Measurements from ENCODE around the gene C1orf21. TPM values are rescaled to one million over a fixed set of nuclear protein-coding genes. Genes with fewer than 3 reads are reported as not detected.

Gene C1orf21
- polyA plus RNA-seq, 1 donor, result 59.4 TPM

DNA sequence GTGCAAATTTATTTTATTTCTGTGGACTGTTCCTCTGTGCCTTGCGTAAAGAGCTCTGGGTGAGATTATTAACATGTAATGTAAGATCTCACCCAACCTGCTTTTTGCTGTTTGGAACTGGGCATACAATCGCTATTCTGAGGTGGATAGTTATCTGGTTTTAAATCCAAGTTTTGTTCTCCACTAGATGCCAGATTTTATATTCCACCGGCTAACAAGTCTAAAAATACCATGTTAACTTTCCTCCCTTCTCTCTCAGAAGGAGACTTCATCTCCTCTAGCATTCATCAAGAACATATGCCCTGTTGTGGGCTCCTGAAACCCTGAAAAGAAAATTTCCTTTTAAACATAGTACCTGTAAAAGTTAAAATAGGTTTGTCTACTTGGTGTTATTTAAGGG is 56.4 kb downstream of the C1orf21 start:
- no peaks in the 10 kb centered on the region for H3K36me3 ChIP-seq (ENCODE audit: control insufficient read depth, insufficient read depth, low read length)
- peaks cover 24% of the 10 kb centered on the region for H3K4me1 ChIP-seq (ENCODE audit: control insufficient read depth, insufficient read depth, low read length)
- peak overlapping the region; percentile 31 for H3K27ac ChIP-seq (ENCODE audit: low read length)
- no peak overlapping the region for H3K4me3 ChIP-seq (ENCODE audit: low read length)
- WGBS (ENCODE audit: insufficient coverage, low lambda C conversion rate), result 100% methylated on average over 2 of the region's 3 CpGs
- no peaks in the 10 kb centered on the region for H3K27me3 ChIP-seq (ENCODE audit: control insufficient read depth, insufficient read depth, low read length)
- no peaks in the 10 kb centered on the region for H3K9me3 ChIP-seq (ENCODE audit: control insufficient read depth, low read depth, low read length)
- DNase-seq, result no peak

DNA sequence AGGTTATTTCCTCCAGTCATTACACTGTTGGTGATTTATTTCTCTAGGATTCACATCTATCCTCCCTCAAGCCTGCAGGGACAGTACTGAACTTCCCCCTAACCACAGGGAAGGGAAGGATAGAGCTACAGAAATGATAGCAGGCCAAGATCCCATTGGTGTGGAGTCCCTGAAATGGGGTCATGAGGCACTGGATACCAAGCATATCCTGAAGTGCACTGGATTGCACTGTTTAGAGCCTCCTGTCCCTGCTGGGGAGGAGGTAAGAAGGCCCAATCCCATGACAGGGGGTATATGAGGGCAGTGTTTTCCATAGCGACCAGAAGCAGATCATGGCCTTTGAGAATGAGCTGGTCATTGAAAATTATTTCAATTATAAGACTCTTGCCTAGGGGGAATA is 56.8 kb downstream of the C1orf21 start:
- H3K4me3 ChIP-seq (ENCODE audit: low read length), result no peak overlapping the region
- no peaks in the 10 kb centered on the region for H3K9me3 ChIP-seq (ENCODE audit: control insufficient read depth, low read depth, low read length)
- H3K27ac ChIP-seq (ENCODE audit: low read length), result no peak overlapping the region
- no CpG with 5 or more reads among the region's 1 CpG for WGBS (ENCODE audit: insufficient coverage, low lambda C conversion rate)
- DNase-seq, result no peak
- no peaks in the 10 kb centered on the region for H3K27me3 ChIP-seq (ENCODE audit: control insufficient read depth, insufficient read depth, low read length)
- no peaks in the 10 kb centered on the region for H3K36me3 ChIP-seq (ENCODE audit: control insufficient read depth, insufficient read depth, low read length)
- H3K4me1 ChIP-seq (ENCODE audit: control insufficient read depth, insufficient read depth, low read length), result peaks cover 24% of the 10 kb centered on the region

DNA sequence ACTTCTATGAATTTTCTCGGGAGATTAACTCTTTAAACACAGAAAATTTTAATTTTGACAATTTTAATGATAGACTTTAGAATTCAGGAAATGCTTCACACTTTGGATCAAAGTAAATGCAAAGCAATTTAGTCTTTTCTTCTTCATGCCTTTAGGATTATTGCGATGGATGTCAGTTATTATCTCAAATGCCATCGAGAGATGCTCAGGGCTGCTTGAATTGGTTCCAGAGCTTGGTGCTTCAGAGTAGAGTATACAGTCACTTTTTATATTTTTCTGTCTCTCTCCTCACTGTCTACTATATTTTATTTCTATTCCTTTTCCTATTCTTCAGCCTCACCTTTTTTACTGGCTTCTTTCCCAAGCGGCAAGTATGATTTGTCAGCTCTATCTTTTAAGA is 59.2 kb downstream of the C1orf21 start:
- no peaks in the 10 kb centered on the region for H3K9me3 ChIP-seq (ENCODE audit: control insufficient read depth, low read depth, low read length)
- H3K4me3 ChIP-seq (ENCODE audit: low read length), result no peak overlapping the region
- H3K36me3 ChIP-seq (ENCODE audit: control insufficient read depth, insufficient read depth, low read length), result no peaks in the 10 kb centered on the region
- H3K4me1 ChIP-seq (ENCODE audit: control insufficient read depth, insufficient read depth, low read length), result peaks cover 24% of the 10 kb centered on the region
- no peak for DNase-seq
- no peak overlapping the region for H3K27ac ChIP-seq (ENCODE audit: low read length)
- H3K27me3 ChIP-seq (ENCODE audit: control insufficient read depth, insufficient read depth, low read length), result no peaks in the 10 kb centered on the region
- WGBS (ENCODE audit: insufficient coverage, low lambda C conversion rate), result 85% methylated on average over 3 of the region's 4 CpGs

DNA sequence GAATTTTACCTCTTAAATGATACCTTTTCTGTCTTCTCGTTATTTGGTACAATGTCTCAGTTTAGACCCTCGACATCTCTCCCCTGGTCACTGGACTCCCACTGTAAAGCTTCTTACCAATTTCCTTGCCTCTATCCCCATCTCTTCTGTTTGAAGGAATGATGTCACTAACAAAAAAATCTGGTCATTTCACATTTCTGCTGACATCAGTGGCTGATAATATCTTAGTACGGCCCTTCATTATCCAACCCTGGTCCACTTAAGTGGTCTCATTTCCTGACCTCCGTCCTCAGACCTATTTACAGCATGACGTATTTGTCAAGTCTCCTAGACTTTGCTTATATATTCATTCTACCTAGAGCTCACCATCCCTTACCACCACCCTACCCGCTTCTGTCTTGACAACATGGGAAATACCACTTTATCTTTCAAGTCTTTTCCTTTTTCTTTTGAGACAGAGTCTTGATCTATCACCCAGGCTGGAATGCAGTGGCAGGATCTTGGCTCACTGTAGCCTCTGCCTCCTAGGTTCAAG is 60.9 kb downstream of the C1orf21 start:
- H3K4me1 ChIP-seq (ENCODE audit: control insufficient read depth, insufficient read depth, low read length), result peaks cover 9% of the 10 kb centered on the region
- no peaks in the 10 kb centered on the region for H3K36me3 ChIP-seq (ENCODE audit: control insufficient read depth, insufficient read depth, low read length)
- no peak overlapping the region for H3K4me3 ChIP-seq (ENCODE audit: low read length)
- no peak for DNase-seq
- H3K27ac ChIP-seq (ENCODE audit: low read length), result no peak overlapping the region
- H3K9me3 ChIP-seq (ENCODE audit: control insufficient read depth, low read depth, low read length), result no peaks in the 10 kb centered on the region
- 91% methylated on average over 6 of the region's 6 CpGs for WGBS (ENCODE audit: insufficient coverage, low lambda C conversion rate)
- H3K27me3 ChIP-seq (ENCODE audit: control insufficient read depth, insufficient read depth, low read length), result no peaks in the 10 kb centered on the region

DNA sequence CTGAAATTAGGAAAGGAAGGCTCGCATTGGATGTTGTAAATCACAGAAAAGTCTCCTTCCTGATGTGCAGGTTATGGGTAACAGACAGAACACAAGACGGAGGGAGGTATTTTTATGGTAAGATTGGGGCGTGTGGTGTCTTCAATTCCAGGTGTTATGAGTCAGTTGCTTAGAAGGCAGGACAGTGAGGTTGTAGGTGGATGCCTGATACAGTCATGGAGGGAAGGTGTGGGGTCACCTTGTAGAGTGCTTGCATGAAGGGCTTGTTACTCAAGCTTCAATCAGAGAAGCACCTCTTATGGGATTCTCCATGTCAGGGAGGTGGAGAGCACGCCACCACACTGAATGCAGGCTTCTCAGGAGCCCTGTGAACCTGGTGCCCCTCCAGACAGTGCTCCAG is 63.1 kb downstream of the C1orf21 start:
- no peaks in the 10 kb centered on the region for H3K36me3 ChIP-seq (ENCODE audit: control insufficient read depth, insufficient read depth, low read length)
- no peaks in the 10 kb centered on the region for H3K27me3 ChIP-seq (ENCODE audit: control insufficient read depth, insufficient read depth, low read length)
- WGBS (ENCODE audit: insufficient coverage, low lambda C conversion rate), result 100% methylated on average over 1 of the region's 4 CpGs
- no peak overlapping the region for H3K27ac ChIP-seq (ENCODE audit: low read length)
- H3K9me3 ChIP-seq (ENCODE audit: control insufficient read depth, low read depth, low read length), result no peaks in the 10 kb centered on the region
- peaks cover 3% of the 10 kb centered on the region for H3K4me1 ChIP-seq (ENCODE audit: control insufficient read depth, insufficient read depth, low read length)
- H3K4me3 ChIP-seq (ENCODE audit: low read length), result no peak overlapping the region
- DNase-seq, result no peak

DNA sequence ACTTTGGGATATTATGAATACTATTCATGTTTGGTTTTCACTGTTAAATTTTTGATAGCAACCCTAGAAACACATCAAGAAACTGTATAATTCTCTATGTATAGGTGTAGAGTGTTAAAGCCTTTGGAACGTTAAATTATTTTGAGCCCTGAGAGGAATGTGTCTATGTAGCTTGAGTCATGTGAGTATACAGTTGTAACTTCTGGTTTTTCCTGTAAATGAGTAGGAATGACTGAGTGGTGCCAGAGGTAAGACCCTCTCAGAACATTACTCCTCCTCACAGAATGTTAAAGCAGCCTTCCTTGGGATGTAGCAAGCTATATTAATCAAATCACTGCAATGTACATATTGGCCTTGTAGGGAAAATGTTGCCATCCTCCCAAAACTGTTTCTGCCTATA is 69.0 kb downstream of the C1orf21 start:
- H3K4me3 ChIP-seq (ENCODE audit: low read length), result no peak overlapping the region
- peaks cover 5% of the 10 kb centered on the region for H3K4me1 ChIP-seq (ENCODE audit: control insufficient read depth, insufficient read depth, low read length)
- no peaks in the 10 kb centered on the region for H3K9me3 ChIP-seq (ENCODE audit: control insufficient read depth, low read depth, low read length)
- H3K27me3 ChIP-seq (ENCODE audit: control insufficient read depth, insufficient read depth, low read length), result no peaks in the 10 kb centered on the region
- no peaks in the 10 kb centered on the region for H3K36me3 ChIP-seq (ENCODE audit: control insufficient read depth, insufficient read depth, low read length)
- no peak overlapping the region for H3K27ac ChIP-seq (ENCODE audit: low read length)
- WGBS (ENCODE audit: insufficient coverage, low lambda C conversion rate), result 100% methylated on average over 1 of the region's 1 CpG
- no peak for DNase-seq

DNA sequence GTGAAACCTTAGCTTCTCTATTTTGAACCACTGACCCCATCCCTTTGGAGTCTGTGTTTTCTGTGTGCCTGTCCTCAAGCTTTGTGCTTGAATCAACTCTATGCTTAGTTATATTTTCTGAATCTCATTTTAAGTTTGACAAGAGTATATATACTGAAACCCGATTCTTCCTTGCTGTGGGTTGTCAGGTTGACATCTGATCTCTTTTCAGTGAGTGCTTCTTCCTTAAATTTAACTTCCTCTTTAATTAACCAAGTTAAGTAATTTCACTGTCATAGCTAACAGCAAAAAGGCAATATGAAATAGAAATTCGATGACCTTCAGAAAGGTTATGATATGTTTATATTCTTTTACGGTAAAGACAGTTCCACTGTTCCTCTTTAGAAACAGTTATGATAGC is 69.4 kb downstream of the C1orf21 start:
- H3K36me3 ChIP-seq (ENCODE audit: control insufficient read depth, insufficient read depth, low read length), result no peaks in the 10 kb centered on the region
- H3K27me3 ChIP-seq (ENCODE audit: control insufficient read depth, insufficient read depth, low read length), result no peaks in the 10 kb centered on the region
- H3K4me1 ChIP-seq (ENCODE audit: control insufficient read depth, insufficient read depth, low read length), result peaks cover 5% of the 10 kb centered on the region
- DNase-seq, result no peak
- H3K9me3 ChIP-seq (ENCODE audit: control insufficient read depth, low read depth, low read length), result no peaks in the 10 kb centered on the region
- H3K4me3 ChIP-seq (ENCODE audit: low read length), result no peak overlapping the region
- H3K27ac ChIP-seq (ENCODE audit: low read length), result no peak overlapping the region
- WGBS (ENCODE audit: insufficient coverage, low lambda C conversion rate), result 83% methylated on average over 1 of the region's 3 CpGs

DNA sequence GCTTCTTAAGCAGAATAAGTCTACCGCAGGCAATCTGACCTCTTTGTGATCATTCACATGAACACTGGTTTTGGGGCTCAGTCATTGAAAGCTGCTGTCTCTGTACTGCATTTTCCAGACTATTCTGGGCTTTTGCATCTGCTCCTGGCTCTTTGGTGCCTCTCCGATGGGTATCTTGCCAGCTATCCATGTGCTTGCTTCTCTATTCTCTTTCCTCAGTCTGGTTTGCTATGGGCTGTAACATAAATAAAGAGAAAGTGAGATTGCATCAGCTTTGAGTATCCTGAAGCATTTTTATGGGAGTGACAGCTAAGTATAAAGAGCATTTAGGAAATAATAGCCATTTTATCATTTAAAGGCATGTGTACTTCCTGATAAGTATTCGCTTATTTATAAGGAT is 70.7 kb downstream of the C1orf21 start:
- Histone ChIP-seq H3K4me3 (ENCODE audit: low read length) (no peak overlapping the region), H3K9me3 (ENCODE audit: control insufficient read depth, low read depth, low read length) (no peaks in the 10 kb centered on the region), H3K4me1 (ENCODE audit: control insufficient read depth, insufficient read depth, low read length) (peaks cover 9% of the 10 kb centered on the region), H3K27ac (ENCODE audit: low read length) (no peak overlapping the region), H3K36me3 (ENCODE audit: control insufficient read depth, insufficient read depth, low read length) (no peaks in the 10 kb centered on the region), H3K27me3 (ENCODE audit: control insufficient read depth, insufficient read depth, low read length) (no peaks in the 10 kb centered on the region)
- 70% methylated on average over 2 of the region's 3 CpGs for WGBS (ENCODE audit: insufficient coverage, low lambda C conversion rate)
- DNase-seq, result no peak

DNA sequence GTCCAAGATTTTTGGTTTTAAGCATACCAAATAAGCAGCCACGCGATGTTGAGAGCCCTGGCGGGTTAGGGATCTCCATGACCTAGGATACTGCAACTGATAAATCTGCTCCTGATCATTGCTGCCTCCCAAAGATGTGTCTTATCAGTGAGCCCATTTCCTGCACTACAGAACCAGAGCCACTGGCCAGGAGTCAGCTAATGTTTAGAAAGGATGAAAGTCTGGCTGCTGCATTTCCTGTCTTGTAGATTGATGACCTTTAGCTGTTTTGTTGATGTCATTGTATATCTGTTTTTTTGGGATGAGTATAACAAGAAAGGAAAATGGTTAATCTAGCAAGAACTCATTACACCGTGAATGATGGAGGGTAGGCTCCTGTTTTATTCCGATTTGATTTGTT is 74.5 kb downstream of the C1orf21 start:
- no peaks in the 10 kb centered on the region for H3K36me3 ChIP-seq (ENCODE audit: control insufficient read depth, insufficient read depth, low read length)
- no peak overlapping the region for H3K27ac ChIP-seq (ENCODE audit: low read length)
- no peak overlapping the region for H3K4me3 ChIP-seq (ENCODE audit: low read length)
- no peaks in the 10 kb centered on the region for H3K27me3 ChIP-seq (ENCODE audit: control insufficient read depth, insufficient read depth, low read length)
- no peaks in the 10 kb centered on the region for H3K9me3 ChIP-seq (ENCODE audit: control insufficient read depth, low read depth, low read length)
- WGBS (ENCODE audit: insufficient coverage, low lambda C conversion rate), result 73% methylated on average over 2 of the region's 5 CpGs
- peaks cover 7% of the 10 kb centered on the region for H3K4me1 ChIP-seq (ENCODE audit: control insufficient read depth, insufficient read depth, low read length)
- DNase-seq, result no peak

DNA sequence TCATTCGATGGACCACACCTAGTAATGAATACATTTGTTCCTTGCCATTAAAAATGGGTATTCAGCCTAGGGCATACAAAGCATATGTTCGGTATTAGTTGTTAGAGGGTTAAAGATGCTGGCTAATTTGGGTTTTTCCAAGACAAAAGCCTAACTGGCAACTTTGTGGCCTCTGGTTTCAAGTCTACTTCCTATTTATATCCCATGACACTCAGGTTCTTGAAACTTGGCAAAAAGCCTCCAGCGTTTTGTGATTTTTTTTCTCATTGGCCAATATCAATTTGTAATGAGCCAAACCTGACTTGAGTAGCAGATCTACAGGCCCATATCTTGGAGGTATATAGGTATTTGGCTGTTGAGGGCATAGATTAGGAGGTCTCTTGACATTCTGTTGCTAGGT is 75.3 kb downstream of the C1orf21 start:
- Histone ChIP-seq H3K27ac (ENCODE audit: low read length) (no peak overlapping the region), H3K9me3 (ENCODE audit: control insufficient read depth, low read depth, low read length) (no peaks in the 10 kb centered on the region), H3K4me3 (ENCODE audit: low read length) (no peak overlapping the region), H3K36me3 (ENCODE audit: control insufficient read depth, insufficient read depth, low read length) (no peaks in the 10 kb centered on the region), H3K27me3 (ENCODE audit: control insufficient read depth, insufficient read depth, low read length) (no peaks in the 10 kb centered on the region), H3K4me1 (ENCODE audit: control insufficient read depth, insufficient read depth, low read length) (peaks cover 7% of the 10 kb centered on the region)
- no CpG with 5 or more reads among the region's 3 CpGs for WGBS (ENCODE audit: insufficient coverage, low lambda C conversion rate)
- no peak for DNase-seq

DNA sequence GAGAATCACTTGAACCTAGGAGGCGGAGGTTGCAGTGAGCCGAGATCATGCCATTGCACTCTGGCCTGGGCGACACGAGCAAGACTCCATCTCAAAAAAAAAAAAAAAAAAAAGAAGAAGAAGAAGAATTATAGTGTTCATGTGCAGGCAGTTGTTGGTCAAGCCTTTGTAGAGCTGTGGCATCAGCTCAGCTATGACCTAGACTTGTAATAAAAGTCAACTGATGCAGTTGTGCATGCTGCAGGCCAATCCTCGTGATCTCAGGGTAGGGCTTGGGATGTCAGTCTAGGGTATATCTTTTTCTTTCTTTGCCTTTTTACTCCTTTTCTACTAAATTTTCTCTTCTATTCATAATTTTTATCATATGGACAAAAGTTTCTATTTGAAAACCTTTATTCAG is 76.2 kb downstream of the C1orf21 start:
- no CpG with 5 or more reads among the region's 5 CpGs for WGBS (ENCODE audit: insufficient coverage, low lambda C conversion rate)
- Histone ChIP-seq H3K9me3 (ENCODE audit: control insufficient read depth, low read depth, low read length) (no peaks in the 10 kb centered on the region), H3K27ac (ENCODE audit: low read length) (no peak overlapping the region), H3K4me1 (ENCODE audit: control insufficient read depth, insufficient read depth, low read length) (peaks cover 7% of the 10 kb centered on the region), H3K36me3 (ENCODE audit: control insufficient read depth, insufficient read depth, low read length) (no peaks in the 10 kb centered on the region), H3K4me3 (ENCODE audit: low read length) (no peak overlapping the region), H3K27me3 (ENCODE audit: control insufficient read depth, insufficient read depth, low read length) (no peaks in the 10 kb centered on the region)
- DNase-seq, result no peak
